ENCODE measurements around the gene CIDEB.

- TF ChIP-seq, protein P1, sequence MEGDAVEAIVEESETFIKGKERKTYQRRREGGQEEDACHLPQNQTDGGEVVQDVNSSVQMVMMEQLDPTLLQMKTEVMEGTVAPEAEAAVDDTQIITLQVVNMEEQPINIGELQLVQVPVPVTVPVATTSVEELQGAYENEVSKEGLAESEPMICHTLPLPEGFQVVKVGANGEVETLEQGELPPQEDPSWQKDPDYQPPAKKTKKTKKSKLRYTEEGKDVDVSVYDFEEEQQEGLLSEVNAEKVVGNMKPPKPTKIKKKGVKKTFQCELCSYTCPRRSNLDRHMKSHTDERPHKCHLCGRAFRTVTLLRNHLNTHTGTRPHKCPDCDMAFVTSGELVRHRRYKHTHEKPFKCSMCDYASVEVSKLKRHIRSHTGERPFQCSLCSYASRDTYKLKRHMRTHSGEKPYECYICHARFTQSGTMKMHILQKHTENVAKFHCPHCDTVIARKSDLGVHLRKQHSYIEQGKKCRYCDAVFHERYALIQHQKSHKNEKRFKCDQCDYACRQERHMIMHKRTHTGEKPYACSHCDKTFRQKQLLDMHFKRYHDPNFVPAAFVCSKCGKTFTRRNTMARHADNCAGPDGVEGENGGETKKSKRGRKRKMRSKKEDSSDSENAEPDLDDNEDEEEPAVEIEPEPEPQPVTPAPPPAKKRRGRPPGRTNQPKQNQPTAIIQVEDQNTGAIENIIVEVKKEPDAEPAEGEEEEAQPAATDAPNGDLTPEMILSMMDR (IDR thresholded peaks at IDR 0.05; ENCODE audit: insufficient read depth, low read length, poor library complexity, severe bottlenecking), result no peak
- TF ChIP-seq EZH2phosphoT487 (conservative IDR thresholded peaks at IDR 0.05; ENCODE audit: low read length), result no peak
Measured at GRCh38 chr14:24299255-24300191, 8.3 kb downstream of the CIDEB start, which contains the start of the genes DHRS1 and NOP9.
